GM12801 (cell line): ENCODE data around the gene MACROH2A1.

Experiments
- TF ChIP-seq, protein P1 (sequence below): IDR thresholded peaks from one replicate; pipeline ENCODE4 v1.5.1; 2011; ENCODE audit warnings: control low read depth; ENCODE audit not compliant: insufficient read length; ENCODE audit errors: extremely low read depth

MACROH2A1 gene

DNA sequence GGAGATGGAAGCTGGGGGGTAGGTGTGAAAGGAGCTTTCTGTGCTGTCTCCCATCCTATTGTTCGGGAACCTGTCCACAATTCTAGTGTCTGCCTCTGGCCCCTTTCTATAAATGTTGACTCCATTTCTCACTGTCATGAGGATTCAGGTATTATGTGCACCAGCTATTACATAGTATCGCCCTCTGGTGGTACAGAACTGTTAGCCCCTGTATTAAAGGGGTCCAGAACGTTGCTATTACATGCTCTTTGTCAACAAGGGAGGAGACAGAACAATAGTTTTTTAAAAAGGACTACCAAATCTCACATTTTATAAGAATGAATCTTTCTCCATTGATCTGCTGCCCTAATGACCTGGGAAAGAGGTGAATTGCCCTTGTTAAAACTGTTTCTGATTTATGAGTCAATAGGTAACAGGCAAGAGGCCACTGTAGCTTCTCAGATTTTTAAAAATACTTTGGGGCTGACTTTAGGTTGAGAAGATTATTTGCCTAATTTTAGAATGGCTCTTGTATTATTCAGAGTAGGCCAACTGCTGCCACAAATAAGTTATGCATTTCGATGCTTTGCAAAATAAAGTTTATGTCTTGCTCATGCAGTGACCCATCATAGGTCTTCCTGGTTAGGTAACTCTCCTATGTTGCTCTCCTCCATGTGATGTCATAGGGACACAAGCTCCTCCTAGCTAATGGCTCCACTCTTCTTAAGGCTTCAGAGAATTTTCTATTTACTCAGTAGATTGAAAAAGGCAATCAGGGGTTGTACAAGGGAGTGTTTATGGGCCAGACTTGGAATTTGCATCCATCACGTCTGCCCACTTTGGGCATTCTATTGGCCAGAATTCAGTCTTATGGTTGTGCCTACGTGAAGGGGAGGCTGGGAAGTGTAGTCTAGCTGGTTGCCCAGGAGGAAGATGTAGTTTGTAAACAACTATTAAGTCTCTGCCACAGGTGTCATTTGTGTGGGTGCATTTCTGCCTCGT lies 27.4 kb upstream of the MACROH2A1 start:
- TF ChIP-seq, protein P1, sequence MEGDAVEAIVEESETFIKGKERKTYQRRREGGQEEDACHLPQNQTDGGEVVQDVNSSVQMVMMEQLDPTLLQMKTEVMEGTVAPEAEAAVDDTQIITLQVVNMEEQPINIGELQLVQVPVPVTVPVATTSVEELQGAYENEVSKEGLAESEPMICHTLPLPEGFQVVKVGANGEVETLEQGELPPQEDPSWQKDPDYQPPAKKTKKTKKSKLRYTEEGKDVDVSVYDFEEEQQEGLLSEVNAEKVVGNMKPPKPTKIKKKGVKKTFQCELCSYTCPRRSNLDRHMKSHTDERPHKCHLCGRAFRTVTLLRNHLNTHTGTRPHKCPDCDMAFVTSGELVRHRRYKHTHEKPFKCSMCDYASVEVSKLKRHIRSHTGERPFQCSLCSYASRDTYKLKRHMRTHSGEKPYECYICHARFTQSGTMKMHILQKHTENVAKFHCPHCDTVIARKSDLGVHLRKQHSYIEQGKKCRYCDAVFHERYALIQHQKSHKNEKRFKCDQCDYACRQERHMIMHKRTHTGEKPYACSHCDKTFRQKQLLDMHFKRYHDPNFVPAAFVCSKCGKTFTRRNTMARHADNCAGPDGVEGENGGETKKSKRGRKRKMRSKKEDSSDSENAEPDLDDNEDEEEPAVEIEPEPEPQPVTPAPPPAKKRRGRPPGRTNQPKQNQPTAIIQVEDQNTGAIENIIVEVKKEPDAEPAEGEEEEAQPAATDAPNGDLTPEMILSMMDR: peak; percentile 71

DNA sequence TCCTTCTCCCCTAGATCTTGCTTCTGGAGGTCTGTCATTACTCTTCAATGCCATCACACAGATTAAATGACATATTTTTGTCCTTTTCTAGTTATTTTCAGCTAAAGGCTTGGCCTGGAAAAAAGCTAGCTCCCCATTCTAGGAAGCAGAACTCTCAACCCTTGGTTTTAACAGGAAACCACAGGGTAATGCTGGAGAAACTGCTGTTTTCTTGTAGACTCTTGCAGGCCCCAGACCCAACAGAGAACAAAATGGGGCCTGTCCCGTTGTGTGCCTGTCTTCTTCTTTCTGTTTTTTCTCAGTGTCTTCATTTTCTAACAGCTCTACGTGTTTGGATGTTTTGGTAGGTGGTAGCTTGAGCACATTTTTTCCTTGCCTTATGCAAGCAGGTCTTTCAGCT lies 26.6 kb upstream of the MACROH2A1 start:
- TF ChIP-seq, protein P1: no peak

DNA sequence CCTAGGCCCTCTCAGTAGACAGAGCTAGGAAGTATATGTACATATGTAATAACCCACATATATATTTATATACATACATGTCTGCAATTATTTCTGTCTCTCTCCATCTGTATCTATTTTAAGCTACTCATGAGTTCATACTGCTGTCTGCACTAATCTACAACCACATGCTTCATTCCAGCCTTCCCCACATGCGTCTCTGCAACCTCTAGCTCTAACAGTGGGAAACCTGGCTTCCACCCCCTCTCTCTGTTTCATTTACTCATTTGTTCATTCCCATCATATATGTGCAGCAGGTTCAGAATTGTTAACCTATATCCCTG lies 24.8 kb upstream of the MACROH2A1 start:
- TF ChIP-seq, protein P1: no peak

DNA sequence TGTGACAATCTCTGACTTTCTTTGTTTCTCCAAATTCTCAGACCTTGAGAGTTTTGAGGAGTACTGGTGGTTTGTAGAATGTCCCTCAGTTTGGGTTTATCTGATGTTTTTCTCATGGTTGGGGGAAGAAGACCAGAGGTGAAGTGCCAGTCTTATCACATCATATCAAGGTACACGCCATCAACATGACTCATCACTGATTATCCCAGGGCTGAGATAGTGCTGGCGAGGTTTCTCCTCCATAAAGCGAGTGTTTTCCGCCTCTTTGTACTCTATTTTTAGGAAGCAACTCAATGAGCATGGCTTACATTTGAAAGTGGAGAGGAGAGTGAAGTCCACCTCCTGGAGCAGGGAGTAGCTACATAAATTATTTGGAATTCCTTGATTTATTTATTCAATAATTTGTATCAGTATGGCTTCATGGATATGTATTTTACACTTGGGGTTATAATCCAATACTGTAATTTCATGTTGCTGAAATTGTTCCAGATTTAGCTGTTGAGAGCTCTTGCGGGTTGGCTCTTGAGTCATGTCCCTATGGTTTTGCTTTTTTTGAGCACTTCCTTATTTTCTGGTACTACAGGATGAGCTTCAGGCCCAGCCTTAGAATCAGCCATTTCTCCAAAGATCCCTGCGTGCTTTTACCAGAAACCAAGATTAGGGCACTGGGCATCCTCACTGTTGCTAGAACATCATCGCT lies 24.3 kb upstream of the MACROH2A1 start:
- TF ChIP-seq, protein P1: no peak

DNA sequence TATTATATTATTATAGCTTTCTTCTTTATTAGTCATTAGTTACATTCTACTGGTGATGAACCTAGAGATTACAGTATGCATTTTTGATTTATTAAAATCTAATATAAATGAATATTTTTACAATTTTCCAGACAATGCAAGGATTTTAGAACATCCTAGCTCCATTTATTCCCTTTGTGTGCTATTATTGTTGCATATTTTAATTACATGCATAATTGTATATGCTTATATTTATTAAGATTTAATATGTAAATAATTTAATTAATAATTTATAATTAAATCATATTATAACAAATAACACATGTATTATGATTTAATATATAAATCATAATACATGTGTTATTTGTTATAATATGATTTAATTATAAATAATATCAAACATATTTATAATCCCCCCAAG lies 23.4 kb upstream of the MACROH2A1 start:
- TF ChIP-seq, protein P1: no peak

DNA sequence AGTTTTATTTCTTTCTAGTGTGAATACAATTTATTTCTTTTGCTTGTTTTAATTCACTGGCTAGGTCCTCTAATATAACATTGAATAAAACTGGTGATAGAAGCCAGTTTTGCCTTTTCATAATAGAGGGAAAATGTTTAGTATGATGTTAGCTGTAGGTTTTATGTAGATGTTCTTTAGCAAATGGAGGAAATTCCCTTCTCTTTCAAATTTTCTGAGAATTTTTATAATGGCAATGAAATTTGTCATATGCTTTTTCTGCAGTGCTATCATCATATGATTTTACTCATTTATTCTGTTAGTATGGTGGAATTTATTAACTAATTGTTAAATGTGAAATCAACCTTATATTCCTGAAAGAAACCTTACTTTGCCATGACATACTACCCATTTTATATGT lies 18.1 kb upstream of the MACROH2A1 start:
- TF ChIP-seq, protein P1: no peak

DNA sequence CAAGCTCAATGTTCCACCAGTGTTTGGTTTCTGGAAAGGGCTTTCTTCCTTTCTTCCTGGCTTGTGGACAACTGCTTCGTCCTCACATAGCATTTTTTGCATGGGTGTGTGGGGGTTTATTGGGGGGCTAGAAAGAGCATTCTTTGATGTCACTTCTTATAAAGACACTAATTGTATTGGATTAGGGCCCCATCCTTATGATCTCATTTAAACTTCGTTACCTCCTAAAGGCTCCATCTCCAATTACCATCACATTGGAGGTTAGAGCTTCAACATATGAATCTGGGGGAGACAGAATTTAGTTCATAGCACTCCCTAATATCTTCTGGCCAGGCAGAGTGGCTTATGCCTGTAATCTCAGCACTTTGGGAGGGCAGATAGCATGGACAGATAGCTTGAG lies 6.1 kb upstream of the MACROH2A1 start:
- TF ChIP-seq, protein P1: no peak
